WTC11 (cell line): Measurements from ENCODE around the gene SPATA6.

ENCODE experiments used
- ATF6 ChIP-seq: sonication (generic); formaldehyde crosslinking; IDR thresholded peaks from 2 replicates; pipeline ENCODE4 v1.8.1; 2023; ENCODE audit warnings: mild to moderate bottlenecking, missing genetic modification reagents
- CTCF ChIP-seq: fragments of 200-600 bp; IDR thresholded peaks from 2 replicates; pipeline ENCODE4 v1.8.0; 2022; ENCODE audit warnings: antibody characterized with exemption
- E2F1 ChIP-seq: sonication (generic); formaldehyde crosslinking; IDR thresholded peaks from 2 replicates; pipeline ENCODE4 v1.8.0; 2022; ENCODE audit warnings: mild to moderate bottlenecking, missing genetic modification reagents
- ELF4 ChIP-seq: sonication (generic); formaldehyde crosslinking; IDR thresholded peaks from 2 replicates; pipeline ENCODE4 v1.8.1; 2022; ENCODE audit warnings: low read depth, mild to moderate bottlenecking, moderate library complexity, missing genetic modification reagents
- JUN ChIP-seq: sonication (generic); formaldehyde crosslinking; IDR thresholded peaks from 2 replicates; pipeline ENCODE4 v1.8.0; 2023; ENCODE audit warnings: mild to moderate bottlenecking, missing genetic modification reagents
- MAX ChIP-seq: sonication (generic); formaldehyde crosslinking; IDR thresholded peaks from 2 replicates; pipeline ENCODE4 v1.8.0; 2022; ENCODE audit warnings: mild to moderate bottlenecking, missing genetic modification reagents
- PRDM15 ChIP-seq: sonication (generic); formaldehyde crosslinking; IDR thresholded peaks from 2 replicates; pipeline ENCODE4 v1.8.0; 2022; ENCODE audit warnings: missing genetic modification reagents
- RELA ChIP-seq: sonication (generic); formaldehyde crosslinking; IDR thresholded peaks from 2 replicates; pipeline ENCODE4 v1.8.1; 2022; ENCODE audit warnings: missing genetic modification reagents, mild to moderate bottlenecking, borderline replicate concordance
- SP1 ChIP-seq: sonication (generic); formaldehyde crosslinking; conservative IDR thresholded peaks from 2 replicates; pipeline ENCODE4 v1.8.1; 2022; ENCODE audit warnings: missing genetic modification reagents
- STAT6 ChIP-seq: sonication (generic); formaldehyde crosslinking; conservative IDR thresholded peaks from 2 replicates; pipeline ENCODE4 v1.8.1; 2023; ENCODE audit warnings: mild to moderate bottlenecking, low read depth, missing genetic modification reagents, moderate library complexity
- TEAD4 ChIP-seq: sonication (generic); formaldehyde crosslinking; IDR thresholded peaks from 2 replicates; pipeline ENCODE4 v1.8.0; 2022; ENCODE audit warnings: mild to moderate bottlenecking, missing genetic modification reagents
- USF2 ChIP-seq: sonication (generic); formaldehyde crosslinking; IDR thresholded peaks from 2 replicates; pipeline ENCODE4 v1.8.1; 2023; ENCODE audit warnings: mild to moderate bottlenecking, missing genetic modification reagents, moderate library complexity
- ZBTB21 ChIP-seq: sonication (generic); formaldehyde crosslinking; IDR thresholded peaks from 2 replicates; pipeline ENCODE4 v1.8.1; 2023; ENCODE audit warnings: mild to moderate bottlenecking, missing genetic modification reagents, borderline replicate concordance

- TF ChIP-seq CTCF (no peak), ZBTB21 (CRISPR knock-in tag) (no peak), RELA (CRISPR knock-in tag) (no peak), ELF4 (no peak), MAX (no peak), ATF6 (CRISPR knock-in tag) (no peak), E2F1 (CRISPR knock-in tag) (no peak), JUN (CRISPR knock-in tag) (no peak), USF2 (no peak), SP1 (CRISPR knock-in tag) (no peak), STAT6 (CRISPR knock-in tag) (no peak), PRDM15 (CRISPR knock-in tag) (no peak), TEAD4 (no peak)
These were observed 133.7 kb downstream of the SPATA6 start for GRCh38 chr1:48338257-48338656.
